NOMO-1 treated with dmso at 0.1 percent for 144 hours (cell line): ENCODE results near the gene CD163L1.
"Not testable (repeated sequence)": the region's sequence is repeated elsewhere in the genome, so short reads cannot be mapped to it uniquely, and the experiment has no call there.

ENCODE experiments used
- DNase-seq: peaks from one replicate; lab custom pipeline; 2025; ENCODE audit not compliant: unreplicated experiment; lab: John Stamatoyannopoulos, UW

Gene CD163L1

DNA sequence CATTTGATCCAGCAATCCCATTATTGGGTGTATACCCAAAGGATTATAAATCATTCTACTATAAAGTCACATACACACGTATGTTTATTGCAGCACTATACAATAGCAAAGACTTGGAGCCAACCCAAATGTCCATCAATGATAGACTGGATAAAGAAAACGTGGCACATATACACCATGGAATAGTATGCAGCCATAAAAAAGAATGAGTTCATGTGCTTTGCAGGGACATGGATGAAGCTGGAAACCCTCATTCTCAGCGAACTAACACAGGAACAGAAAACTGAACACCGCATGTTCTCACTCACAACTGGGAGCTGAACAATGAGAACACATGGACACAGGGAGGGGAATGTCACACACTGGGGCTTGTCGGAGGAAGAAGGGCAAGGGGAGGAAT lies 106.2 kb downstream of the CD163L1 start:
- not testable (repeated sequence) for DNase-seq

DNA sequence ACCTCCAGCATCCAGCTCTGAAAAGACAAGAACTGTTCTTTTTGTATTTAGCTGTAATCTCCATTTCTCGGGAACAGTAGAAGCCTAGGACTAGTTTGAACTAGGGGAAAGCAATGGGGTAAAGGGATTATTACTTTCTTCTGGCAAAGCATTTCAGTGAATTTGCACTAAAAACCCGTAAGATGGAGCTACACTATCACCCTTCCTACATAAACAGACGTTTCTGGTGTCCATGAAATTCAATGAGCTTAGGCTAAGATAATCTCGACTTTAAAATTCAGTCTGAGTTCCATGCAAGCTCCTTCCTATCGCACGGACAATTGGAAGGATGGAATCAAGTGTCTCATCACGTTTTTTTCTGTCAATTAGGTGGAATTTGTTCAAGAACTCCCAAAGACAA lies 116.0 kb downstream of the CD163L1 start:
- DNase-seq: no peak

DNA sequence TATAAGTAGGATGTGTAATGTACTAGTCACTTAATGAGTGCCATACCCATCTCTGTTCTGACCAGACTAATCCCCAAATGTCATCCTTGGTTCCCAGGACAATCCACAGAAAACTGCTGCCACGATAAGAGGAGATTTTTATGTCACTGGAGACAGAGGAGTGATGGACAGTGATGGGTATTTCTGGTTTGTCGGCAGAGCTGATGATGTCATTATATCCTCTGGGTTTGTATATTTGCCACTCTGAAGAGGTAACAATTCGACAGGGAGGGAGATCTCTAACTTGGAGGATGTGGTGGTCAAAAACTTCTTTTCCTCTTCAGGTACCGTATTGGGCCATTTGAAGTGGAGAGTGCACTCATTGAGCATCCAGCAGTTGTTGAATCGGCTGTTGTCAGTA lies 119.8 kb downstream of the CD163L1 start:
- no peak for DNase-seq

DNA sequence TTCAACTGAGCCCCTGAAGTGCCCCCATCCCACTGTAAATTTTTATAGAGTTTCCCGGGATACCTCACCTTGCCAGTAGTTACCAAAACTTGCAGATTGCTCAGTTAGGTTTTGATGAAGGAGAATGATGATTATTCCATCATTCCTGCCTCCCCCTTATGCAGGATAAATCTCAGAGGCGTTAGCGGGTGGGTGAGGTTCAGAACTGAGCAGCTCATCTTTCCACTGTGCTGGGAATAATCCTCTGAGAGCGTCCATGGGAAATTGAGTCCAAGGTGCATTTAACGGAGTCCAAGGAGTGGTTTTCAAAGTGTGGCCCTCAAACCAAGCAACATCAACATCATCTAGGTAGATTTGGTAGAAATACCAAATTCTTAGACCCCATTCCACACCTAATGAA lies 121.4 kb downstream of the CD163L1 start:
- no peak for DNase-seq

GRCh38 chr12:7321624-7322023 lies 122.3 kb downstream of the CD163L1 start:
- DNase-seq: no peak

DNA sequence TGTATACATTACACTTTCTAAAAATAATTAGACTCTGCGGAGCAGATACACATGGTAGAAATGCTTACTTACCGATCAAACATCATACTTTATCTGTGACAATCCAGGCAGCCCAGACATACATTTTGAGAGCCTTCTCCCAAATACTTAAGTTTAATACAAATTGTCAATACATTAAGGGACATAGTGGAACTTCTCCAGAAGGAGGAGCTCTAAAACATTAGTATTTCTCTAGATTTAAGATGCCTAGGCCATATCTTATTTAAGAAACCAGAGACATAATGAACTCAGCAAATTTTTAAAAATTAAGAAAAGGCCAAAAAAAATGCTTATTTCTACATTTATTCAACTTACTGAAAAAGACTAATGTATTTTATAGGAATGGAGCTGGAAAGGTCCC lies 124.0 kb downstream of the CD163L1 start:
- DNase-seq: no peak

DNA sequence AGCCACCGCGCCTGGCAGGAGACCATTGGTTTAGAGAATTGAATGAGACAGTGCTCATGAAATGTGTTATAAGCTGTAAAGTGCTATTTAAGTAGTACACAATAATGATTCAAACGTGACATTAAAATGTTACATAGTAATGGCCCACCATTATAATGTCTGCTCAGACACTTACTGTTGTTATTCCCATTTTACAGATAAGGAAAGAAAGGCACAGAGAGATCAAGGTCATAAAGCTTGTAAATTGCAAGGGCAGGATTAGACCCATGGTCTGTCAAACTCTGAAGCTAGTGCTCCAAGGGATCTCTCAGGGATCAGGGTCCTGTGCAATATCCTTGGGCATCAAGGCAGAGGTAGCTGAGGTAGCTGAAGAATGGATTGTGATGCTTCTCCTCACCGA lies 133.9 kb downstream of the CD163L1 start:
- DNase-seq: no peak
